Hepatocyte (in vitro differentiated cells): ENCODE results near the gene LAMA3.

ENCODE experiments used
- EZH2 ChIP-seq: fragments of 200-600 bp; sonication (generic); IDR thresholded peaks from 2 replicates; pipeline ENCODE4 v1.6.1; 2016; ENCODE audit warnings: antibody characterized with exemption, mild to moderate bottlenecking, borderline replicate concordance
- EZH2phosphoT487 ChIP-seq: fragments of 200-600 bp; sonication (generic); IDR thresholded peaks from one replicate; pipeline ENCODE4 v1.6.1; 2018; ENCODE audit warnings: antibody characterized with exemption, mild to moderate bottlenecking, low read depth, moderate library complexity; ENCODE audit not compliant: unreplicated experiment, severe bottlenecking
- TF ChIP-seq, protein P1 (sequence below): fragments of 200-600 bp; sonication (generic); IDR thresholded peaks from 2 replicates; pipeline ENCODE4 v1.5.1; 2016; ENCODE audit warnings: antibody characterized with exemption, mild to moderate bottlenecking; ENCODE audit not compliant: poor library complexity

DNA sequence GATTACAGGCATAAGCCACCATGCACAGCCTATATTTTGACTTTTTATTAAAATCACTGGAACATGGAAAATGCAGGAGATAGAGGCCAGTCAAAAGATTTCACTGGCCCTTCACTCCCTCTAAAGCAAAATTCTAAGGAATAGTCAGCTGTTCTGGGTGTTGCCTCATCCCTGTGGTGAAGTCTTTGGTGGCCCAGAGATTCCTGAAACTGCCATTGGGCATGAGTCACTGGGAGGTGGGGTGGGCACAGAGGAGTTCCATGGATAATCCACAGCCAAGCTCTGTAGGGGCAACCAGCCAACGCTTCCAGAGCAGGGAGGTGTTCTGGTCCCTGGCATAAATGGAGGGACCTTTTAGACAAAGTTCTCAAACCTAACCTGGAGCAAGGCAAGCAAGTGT is 235.6 kb downstream of the LAMA3 start:
- TF ChIP-seq, protein P1, sequence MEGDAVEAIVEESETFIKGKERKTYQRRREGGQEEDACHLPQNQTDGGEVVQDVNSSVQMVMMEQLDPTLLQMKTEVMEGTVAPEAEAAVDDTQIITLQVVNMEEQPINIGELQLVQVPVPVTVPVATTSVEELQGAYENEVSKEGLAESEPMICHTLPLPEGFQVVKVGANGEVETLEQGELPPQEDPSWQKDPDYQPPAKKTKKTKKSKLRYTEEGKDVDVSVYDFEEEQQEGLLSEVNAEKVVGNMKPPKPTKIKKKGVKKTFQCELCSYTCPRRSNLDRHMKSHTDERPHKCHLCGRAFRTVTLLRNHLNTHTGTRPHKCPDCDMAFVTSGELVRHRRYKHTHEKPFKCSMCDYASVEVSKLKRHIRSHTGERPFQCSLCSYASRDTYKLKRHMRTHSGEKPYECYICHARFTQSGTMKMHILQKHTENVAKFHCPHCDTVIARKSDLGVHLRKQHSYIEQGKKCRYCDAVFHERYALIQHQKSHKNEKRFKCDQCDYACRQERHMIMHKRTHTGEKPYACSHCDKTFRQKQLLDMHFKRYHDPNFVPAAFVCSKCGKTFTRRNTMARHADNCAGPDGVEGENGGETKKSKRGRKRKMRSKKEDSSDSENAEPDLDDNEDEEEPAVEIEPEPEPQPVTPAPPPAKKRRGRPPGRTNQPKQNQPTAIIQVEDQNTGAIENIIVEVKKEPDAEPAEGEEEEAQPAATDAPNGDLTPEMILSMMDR: no peak
- TF ChIP-seq EZH2: no peak
- TF ChIP-seq EZH2phosphoT487: no peak
